Measurements from ENCODE around the gene ARF1.

The ARF1 gene

GRCh38 chr1:228088586-228089498 is 6.3 kb downstream of the ARF1 start:
- no peak for DNase-seq

DNA sequence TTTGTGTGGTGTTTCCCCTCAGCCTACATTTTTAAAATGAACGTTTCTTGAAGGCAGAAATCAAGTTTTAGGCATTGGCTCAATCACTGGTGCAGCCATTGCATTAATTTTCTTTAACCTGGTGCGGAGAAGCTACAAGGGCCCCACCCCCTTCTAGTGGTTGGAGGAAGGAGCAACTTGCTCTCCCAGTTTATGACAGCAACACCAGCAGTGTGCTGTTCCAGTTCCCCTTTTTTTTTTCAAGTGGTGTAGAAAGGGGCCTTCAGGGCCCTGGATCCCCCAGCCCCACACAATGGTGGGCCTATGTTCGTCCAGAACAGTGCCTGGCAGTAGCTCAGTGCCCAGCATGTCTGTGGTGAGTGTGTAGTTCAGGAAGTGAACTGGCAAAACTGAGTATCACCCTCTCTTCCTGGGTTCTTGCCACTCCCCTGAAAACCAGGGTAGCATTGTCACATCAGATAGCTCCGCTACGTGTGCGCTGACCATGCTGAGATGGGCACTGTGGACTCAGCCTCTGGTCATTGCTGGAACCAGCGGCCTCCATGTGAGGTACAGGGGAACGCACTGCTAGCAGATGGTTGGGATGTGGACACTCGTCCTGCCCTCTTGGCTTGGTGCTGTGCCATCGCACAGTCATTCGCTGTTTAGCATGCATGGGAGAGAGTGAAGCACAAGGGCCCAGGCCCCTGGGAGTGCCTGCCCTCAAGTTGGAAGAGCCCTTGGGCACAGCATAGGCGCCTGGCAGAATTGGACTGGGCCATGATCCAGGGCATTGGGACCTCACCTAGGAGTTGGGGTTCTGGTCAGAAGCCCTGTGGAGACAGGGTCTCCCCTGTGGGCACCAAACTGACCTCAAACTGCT is 7.2 kb downstream of the ARF1 start:
- DNase-seq: no peak

DNA sequence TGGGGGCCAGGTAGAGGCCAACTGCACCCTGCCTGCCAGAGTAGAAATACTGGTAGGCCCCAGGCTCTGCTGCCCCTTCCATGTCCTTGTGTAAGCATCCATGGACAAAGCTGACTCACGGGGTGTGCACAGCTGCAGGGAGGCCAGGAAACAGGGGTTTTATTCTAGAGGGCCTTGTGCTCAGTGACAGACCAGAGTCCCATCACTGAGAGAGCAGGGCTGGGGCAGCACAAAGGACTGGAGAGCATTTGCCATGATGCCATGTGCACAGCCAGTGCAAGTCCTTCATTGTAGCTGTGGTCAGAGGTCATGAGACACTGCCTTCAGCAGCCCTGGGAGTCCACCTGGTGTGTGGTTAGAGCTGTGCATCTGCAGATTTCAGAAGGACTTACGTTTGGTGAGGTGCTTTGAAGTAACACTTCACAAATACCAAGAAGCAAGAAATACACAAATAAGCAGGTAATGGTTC is 8.1 kb downstream of the ARF1 start:
- no peak for DNase-seq

DNA sequence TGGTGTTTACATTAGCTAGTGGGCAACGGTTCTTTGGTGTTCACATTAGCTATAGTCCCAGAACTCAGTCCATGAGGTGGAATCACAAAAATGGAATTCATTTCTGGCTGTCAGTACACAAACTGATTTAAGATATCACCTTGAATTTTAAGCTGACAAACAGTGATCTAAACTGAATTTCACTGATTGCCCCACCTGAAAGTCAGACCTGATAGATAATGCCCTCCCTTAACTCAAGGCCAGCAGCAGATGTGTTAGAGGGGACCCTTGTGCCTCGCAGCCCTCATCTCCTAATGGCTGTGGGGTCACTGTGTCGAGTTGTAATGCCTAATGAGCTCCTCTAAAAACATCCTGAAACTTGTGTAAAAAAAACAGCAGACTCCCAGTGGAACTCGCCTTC is 8.6 kb downstream of the ARF1 start:
- no peak for DNase-seq

DNA sequence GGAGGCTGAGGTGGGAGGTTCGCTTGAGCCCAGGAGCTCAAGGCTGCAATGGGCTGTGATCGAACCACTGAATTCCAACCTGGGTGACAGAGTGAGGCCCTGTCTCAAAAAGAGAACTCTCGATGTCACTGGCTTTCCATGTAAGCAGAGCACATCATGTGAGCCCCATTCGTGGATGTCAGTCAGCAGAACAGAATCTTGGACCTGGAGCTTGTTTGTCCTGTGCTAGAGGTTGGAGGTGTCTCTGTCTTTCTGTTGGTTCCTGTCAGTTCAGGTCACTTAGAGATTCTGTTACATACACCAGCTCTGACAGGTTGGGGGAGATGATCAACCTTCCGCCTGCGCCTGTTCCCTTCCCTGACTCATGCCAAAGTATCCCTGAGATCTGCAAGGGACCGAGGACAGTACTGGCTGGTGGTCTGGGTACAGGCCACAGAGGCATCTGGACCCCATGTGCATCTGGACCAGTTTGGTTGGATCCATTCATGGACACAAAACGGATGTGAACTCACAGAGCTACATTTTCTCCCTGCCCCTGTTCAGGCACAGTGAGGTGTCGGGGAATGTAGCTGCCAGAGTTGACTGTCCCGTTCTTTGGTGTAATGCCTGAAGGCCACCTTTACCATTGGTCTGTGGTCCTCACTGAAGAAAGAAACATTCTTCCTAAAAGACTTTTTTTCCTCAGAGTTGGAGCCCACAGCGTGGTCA is 10.0 kb downstream of the ARF1 start:
- no peak for DNase-seq

GRCh38 chr1:228093050-228093906 is 10.8 kb downstream of the ARF1 start:
- DNase-seq: no peak

DNA sequence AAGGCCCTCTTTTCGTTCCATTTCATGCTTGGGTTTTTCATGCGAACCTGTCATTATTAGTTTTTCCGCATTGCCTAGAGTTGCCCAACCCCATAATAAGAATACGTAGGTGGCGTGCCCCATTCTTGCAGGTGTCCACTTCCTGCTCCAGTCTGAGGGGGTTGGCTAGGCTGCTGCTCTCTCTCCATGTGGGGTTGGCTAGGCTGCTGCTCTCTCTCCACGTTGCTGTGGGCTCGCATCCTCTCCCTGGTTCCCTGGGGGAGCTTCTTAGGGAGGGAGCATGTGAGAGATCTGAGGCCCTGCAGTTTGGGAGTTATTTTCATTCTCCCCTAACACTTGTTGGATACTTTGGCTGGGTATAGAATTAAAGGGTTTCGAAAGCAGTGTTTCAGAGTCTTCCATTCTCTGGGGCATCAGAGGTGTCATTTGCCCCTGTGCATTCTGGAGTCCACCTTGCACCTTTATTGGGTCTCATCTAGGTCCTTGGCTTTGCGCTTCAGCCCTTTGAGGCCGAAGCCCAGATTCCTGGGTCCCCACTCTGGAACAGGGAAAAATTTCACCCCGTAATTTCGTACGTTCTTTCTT is 12.0 kb downstream of the ARF1 start:
- no peak for DNase-seq

GRCh38 chr1:228095161-228095560 is 12.7 kb downstream of the ARF1 start:
- no peak for DNase-seq

DNA sequence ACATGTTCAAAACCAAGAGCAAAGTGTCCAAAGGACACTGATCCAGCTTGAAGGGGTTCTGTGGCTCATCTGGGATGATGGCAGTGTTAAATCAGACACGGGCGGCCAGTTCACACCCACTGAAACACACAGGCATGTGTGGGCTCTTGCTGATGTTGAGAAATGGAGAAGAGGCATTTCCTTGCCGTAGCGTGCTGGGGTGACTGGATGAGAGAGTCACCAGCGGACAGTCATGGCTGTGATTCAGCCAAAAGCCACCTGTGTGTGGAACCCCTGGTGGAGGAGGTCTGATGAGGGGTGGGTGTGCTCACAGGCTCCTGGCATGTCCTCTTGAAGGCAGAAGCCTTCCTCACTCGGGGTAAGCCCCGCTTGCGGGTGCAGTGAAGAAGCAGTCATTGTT is 13.4 kb downstream of the ARF1 start:
- DNase-seq: no peak

GRCh38 chr1:228096416-228097332 is 14.2 kb downstream of the ARF1 start:
- no peak for DNase-seq

DNA sequence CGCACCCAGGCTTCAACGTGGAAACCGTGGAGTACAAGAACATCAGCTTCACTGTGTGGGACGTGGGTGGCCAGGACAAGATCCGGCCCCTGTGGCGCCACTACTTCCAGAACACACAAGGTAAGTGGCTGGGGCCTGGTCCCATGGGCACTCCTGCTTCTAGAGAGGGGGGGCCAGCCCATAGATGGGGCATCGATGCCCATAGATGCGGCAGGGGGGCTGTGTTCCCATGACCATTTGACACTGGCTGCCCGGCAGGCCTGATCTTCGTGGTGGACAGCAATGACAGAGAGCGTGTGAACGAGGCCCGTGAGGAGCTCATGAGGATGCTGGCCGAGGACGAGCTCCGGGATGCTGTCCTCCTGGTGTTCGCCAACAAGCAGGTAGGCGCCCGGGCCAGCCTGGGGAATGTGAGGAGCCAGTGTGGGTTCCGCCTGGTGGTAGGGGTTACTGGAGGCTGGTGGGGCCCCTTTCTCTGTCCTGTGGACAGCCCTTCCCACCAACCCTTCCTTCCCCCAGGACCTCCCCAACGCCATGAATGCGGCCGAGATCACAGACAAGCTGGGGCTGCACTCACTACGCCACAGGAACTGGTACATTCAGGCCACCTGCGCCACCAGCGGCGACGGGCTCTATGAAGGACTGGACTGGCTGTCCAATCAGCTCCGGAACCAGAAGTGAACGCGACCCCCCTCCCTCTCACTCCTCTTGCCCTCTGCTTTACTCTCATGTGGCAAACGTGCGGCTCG is 15.0 kb downstream of the ARF1 start:
- no peak for DNase-seq

GRCh38 chr1:228098323-228098931 is 15.9 kb downstream of the ARF1 start:
- DNase-seq: no peak

DNA sequence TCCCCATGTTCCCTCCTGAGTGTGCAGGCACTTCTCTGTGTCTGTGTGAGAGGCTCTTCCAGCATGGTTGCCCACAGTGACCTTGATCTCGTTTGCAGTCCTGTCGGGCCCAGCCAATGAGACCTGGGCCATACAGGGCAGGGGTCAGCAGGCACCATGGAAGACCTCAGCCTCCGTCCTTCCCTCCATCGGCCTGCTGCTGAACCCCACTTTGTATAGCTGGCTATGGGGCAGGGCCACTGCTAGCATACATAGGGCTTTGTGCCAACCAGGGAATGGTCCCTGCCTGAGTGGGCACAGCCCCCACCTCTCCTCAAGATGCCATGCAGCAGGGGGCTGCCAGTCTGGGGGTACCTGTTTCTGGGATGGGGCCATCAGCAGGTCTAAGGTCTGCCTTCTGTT is 16.8 kb downstream of the ARF1 start:
- no peak for DNase-seq

- no peak for DNase-seq
Measured at GRCh38 chr1:228100822-228101613, 18.5 kb downstream of the ARF1 start.

GRCh38 chr1:228101614-228101993 is 19.1 kb downstream of the ARF1 start:
- no peak for DNase-seq

- no peak for DNase-seq
Measured at GRCh38 chr1:228101994-228102790, 19.7 kb downstream of the ARF1 start.

DNA sequence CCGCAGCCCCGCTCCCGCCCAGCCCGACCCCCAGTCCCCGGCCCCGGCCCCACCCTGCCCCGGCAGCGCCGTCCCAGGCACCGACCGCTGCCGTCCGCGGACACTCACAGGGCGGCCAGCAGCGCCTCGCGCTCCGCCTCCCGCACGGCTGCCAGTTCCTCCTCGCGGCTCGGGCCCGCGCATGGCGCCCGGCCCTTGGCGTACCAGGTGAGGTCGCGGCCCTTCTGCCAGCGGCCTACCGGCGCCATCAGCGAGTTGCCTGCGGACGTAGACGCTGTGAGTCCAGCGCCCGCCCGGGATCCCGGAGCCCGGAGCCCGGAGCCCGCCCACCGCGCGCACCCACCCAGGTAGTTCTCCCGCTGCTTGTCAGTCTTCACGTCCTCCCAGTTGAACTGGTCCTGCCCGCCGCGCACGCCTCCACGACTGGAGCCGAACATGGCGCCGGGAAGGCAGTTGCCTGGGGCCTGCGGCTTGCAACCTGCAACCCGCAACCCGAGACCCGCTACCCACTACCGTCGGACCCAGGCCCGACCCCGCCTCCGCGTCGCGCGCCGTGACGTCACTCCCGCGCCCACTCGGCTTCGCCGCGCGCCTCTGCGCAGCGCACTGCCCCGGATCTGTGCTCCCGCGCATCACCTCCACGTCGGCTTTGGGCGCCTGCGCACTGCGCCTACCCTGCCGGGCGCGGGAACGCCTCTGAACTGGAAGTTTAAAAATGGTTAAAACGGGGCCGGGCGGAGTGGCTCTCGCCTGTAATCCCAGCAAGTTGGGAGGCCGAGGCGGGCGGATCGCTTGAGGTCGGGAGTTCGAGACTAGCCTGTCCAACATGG is 20.5 kb downstream of the ARF1 start, which contains the start of gene C1orf35:
Gene C1orf35, minus strand, starts transcription at position 535 of the 830 bp plus-strand sequence. Its CDS starts 98 bp downstream, at position 437.
- DNase-seq: peak; percentile 90

All from NK-92 treated with Interleukin-12 subunit alpha and Interleukin-12 subunit beta, amount 100 ng/mL, for 24 hours (cell line).